ENCODE results near the gene ARID2. TPM values are rescaled to one million over a fixed set of nuclear protein-coding genes. Genes with fewer than 3 reads are reported as not detected.
A peak's percentile ranks its signal among the peaks of the same experiment; 100 is the strongest.

The ARID2 gene
- total and polyA plus RNA-seq, 9 of the 15 experiments (the other 6 are each of a cell fraction or from before 2014, with no cell fraction given), result 13.4 to 41.6 (median 29.4) TPM

DNA sequence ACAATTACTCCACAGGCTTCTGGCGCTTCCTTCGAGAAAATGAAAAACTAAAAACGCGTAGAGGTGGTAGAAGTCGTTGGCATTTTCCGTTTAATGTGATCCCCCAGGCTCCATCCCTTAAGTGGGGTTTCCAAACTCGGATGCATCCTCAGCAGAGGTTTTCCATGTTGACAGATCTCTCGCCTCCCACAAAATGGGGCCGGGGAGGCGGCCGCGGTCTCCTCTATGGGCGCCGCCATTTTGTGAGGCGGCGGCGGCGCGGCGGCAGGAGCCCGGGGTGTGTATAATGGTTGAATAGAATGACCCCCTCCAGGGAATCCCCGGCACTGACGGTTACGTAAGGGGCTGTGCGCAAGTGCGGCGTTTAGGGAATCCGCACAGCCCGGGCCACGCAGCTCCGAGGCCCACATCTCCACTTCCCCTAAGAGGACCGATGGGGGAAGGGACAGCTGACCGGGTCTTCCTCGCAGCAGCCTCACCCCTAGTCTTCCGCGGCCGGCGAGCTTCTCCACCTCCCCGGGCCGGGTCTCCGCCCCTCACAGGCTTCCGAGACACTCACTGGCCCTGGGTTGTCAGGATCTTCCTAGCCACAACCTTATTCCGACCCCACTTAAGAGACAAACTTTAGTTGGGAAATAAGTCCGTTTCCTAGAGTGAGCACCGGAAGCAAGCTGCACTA, 2.1 kb upstream of the ARID2 start (continued):
- TF ChIP-seq, protein P1, sequence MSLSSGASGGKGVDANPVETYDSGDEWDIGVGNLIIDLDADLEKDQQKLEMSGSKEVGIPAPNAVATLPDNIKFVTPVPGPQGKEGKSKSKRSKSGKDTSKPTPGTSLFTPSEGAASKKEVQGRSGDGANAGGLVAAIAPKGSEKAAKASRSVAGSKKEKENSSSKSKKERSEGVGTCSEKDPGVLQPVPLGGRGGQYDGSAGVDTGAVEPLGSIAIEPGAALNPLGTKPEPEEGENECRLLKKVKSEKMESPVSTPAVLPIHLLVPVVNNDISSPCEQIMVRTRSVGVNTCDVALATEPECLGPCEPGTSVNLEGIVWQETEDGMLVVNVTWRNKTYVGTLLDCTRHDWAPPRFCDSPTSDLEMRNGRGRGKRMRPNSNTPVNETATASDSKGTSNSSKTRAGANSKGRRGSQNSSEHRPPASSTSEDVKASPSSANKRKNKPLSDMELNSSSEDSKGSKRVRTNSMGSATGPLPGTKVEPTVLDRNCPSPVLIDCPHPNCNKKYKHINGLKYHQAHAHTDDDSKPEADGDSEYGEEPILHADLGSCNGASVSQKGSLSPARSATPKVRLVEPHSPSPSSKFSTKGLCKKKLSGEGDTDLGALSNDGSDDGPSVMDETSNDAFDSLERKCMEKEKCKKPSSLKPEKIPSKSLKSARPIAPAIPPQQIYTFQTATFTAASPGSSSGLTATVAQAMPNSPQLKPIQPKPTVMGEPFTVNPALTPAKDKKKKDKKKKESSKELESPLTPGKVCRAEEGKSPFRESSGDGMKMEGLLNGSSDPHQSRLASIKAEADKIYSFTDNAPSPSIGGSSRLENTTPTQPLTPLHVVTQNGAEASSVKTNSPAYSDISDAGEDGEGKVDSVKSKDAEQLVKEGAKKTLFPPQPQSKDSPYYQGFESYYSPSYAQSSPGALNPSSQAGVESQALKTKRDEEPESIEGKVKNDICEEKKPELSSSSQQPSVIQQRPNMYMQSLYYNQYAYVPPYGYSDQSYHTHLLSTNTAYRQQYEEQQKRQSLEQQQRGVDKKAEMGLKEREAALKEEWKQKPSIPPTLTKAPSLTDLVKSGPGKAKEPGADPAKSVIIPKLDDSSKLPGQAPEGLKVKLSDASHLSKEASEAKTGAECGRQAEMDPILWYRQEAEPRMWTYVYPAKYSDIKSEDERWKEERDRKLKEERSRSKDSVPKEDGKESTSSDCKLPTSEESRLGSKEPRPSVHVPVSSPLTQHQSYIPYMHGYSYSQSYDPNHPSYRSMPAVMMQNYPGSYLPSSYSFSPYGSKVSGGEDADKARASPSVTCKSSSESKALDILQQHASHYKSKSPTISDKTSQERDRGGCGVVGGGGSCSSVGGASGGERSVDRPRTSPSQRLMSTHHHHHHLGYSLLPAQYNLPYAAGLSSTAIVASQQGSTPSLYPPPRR (CRISPR knock-in tag; IDR thresholded peaks at IDR 0.05; ENCODE audit: borderline replicate concordance), result no peak
- TF ChIP-seq NR2C1 (IDR thresholded peaks at IDR 0.05) (peak; percentile 70), NR2C1 (tag; IDR thresholded peaks at IDR 0.05) (peak; percentile 83), TSC22D4 (tag; IDR thresholded peaks at IDR 0.05) (no peak), COPS2 (conservative IDR thresholded peaks at IDR 0.05) (no peak), ZNF707 (CRISPR knock-in tag; conservative IDR thresholded peaks at IDR 0.05) (no peak), ZNF217 (CRISPR knock-in tag; IDR thresholded peaks at IDR 0.05) (no peak), ZNF143 (CRISPR knock-in tag; IDR thresholded peaks at IDR 0.05) (no peak), MYC (IDR thresholded peaks at IDR 0.05; ENCODE audit: low read depth, low read length) (peak; percentile 83; the same call in 1 of the 2 replicates), MYC (CRISPR knock-in tag; IDR thresholded peaks at IDR 0.05; ENCODE audit: borderline replicate concordance, low read depth) (no peak), SRSF1 (IDR thresholded peaks at IDR 0.05; ENCODE audit: low read depth, low read length) (0 out of 2 replicates have a peak, but pooled peaks have one; percentile 47), CXXC5 (CRISPR knock-in tag; IDR thresholded peaks at IDR 0.05) (peak; percentile 92), KLF6 (CRISPR knock-in tag; IDR thresholded peaks at IDR 0.05; ENCODE audit: borderline replicate concordance) (no peak), CBX8 (IDR thresholded peaks at IDR 0.05; ENCODE audit: borderline replicate concordance, extremely low read depth, low read depth, low read length, poor library complexity, severe bottlenecking) (no peak), FOXJ3 (CRISPR knock-in tag; IDR thresholded peaks at IDR 0.05) (no peak), ZNF121 (CRISPR knock-in tag; conservative IDR thresholded peaks at IDR 0.05) (no peak), MIER1 (IDR thresholded peaks at IDR 0.05; ENCODE audit: low read depth) (no peak; the same call in 1 of the 2 replicates)
- TF ChIP-seq, protein P2, sequence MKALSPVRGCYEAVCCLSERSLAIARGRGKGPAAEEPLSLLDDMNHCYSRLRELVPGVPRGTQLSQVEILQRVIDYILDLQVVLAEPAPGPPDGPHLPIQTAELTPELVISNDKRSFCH (CRISPR knock-in tag; IDR thresholded peaks at IDR 0.05), result no peak
- TF ChIP-seq, protein P2 (tag; IDR thresholded peaks at IDR 0.05), result no peak; the same call in 1 of the 2 replicates
- TF ChIP-seq, protein P3, sequence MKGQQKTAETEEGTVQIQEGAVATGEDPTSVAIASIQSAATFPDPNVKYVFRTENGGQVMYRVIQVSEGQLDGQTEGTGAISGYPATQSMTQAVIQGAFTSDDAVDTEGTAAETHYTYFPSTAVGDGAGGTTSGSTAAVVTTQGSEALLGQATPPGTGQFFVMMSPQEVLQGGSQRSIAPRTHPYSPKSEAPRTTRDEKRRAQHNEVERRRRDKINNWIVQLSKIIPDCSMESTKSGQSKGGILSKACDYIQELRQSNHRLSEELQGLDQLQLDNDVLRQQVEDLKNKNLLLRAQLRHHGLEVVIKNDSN (CRISPR knock-in tag; IDR thresholded peaks at IDR 0.05), result peak; percentile 59
- TF ChIP-seq, protein P4, sequence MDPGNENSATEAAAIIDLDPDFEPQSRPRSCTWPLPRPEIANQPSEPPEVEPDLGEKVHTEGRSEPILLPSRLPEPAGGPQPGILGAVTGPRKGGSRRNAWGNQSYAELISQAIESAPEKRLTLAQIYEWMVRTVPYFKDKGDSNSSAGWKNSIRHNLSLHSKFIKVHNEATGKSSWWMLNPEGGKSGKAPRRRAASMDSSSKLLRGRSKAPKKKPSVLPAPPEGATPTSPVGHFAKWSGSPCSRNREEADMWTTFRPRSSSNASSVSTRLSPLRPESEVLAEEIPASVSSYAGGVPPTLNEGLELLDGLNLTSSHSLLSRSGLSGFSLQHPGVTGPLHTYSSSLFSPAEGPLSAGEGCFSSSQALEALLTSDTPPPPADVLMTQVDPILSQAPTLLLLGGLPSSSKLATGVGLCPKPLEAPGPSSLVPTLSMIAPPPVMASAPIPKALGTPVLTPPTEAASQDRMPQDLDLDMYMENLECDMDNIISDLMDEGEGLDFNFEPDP (CRISPR knock-in tag; IDR thresholded peaks at IDR 0.05), result no peak
